Activated CD8-positive, alpha-beta T cell treated with anti-CD3 and anti-CD28 coated beads for 36 hours (primary cell): ENCODE results near the gene HAUS7. TPM values are rescaled to one million over a fixed set of nuclear protein-coding genes. Genes with fewer than 3 reads are reported as not detected.
"Not testable (repeated sequence)": the region's sequence is repeated elsewhere in the genome, so short reads cannot be mapped to it uniquely, and the experiment has no call there.

ENCODE experiments used
- ATAC-seq: fragments of 200-7000 bp; cut with Tn5 transposase; one replicate; pipeline ENCODE4 v1.10.0; 2021; ENCODE audit warnings: mild to moderate bottlenecking, moderate library complexity
- CTCF ChIA-PET: fragments of 350-600 bp; sonication (Branson Sonifier 250); formaldehyde crosslinking; loops from one replicate; lab custom pipeline; 2021; ENCODE audit warnings: antibody characterized with exemption; lab: Charles Lee
- POLR2A ChIA-PET: fragments of 350-600 bp; sonication (Branson Sonifier 250); formaldehyde crosslinking; loops from one replicate; lab custom pipeline; 2021; ENCODE audit warnings: antibody characterized with exemption; lab: Charles Lee
- DNase-seq: peaks from one replicate; pipeline ENCODE4 v3.0.0-alpha.2; 2020
- H3K27ac Mint-ChIP-seq: one replicate; pipeline ENCODE4 v1.8.0; 2021; ENCODE audit warnings: mild to moderate bottlenecking, mixed read lengths
- H3K27me3 Mint-ChIP-seq: one replicate; pipeline ENCODE4 v1.8.0; 2021; ENCODE audit warnings: mixed read lengths
- H3K36me3 Mint-ChIP-seq: one replicate; pipeline ENCODE4 v1.8.0; 2021; ENCODE audit warnings: low read depth, mixed read lengths
- H3K4me1 Mint-ChIP-seq: one replicate; pipeline ENCODE4 v1.8.0; 2021; ENCODE audit warnings: low read depth, mixed read lengths
- H3K4me3 Mint-ChIP-seq: one replicate; pipeline ENCODE4 v1.8.0; 2021; ENCODE audit warnings: mild to moderate bottlenecking, moderate library complexity, mixed read lengths
- H3K9me3 Mint-ChIP-seq: one replicate; pipeline ENCODE4 v1.8.0; 2021; ENCODE audit warnings: mixed read lengths
- CTCF ChIP-seq: fragments of 200-600 bp; IDR thresholded peaks from one replicate; pipeline ENCODE4 v1.8.0; 2022; ENCODE audit warnings: antibody characterized with exemption, mild to moderate bottlenecking
- intact Hi-C: fragments of 100-400 bp; cut with micrococcal nuclease; formaldehyde crosslinking; loops from one replicate; pipeline ENCODE4 v1.10.0; 2022
- total RNA-seq, 2 experiments: library from RNA; stranded (reverse); gene quantifications; one replicate each; pipeline ENCODE4 v1.2.3, GENCODE V29; 2021

HAUS7 gene
- total RNA-seq, 2 experiments from 2014 or later = 47.2 to 58.8 TPM

DNA sequence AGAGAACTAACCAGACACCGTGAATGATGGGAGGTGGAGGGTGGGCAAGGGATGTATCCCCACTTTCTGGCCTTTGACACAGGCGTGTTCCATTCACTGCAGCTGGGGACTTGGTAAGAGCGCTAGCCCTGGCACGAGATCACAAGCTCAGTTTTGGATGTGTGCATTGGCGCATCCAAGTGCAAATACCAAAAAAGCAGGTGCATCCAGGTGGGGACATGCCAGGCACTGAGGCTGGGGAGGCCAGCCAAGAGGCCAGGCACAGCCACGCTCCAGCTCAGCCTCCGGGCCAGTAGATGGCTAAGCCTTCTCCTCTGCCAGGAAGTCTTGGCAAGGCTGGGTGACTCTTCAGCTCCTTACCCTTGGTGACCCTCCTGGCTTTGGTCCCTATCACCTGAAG is 63.5 kb downstream of the HAUS7 start:
- no peak for DNase-seq
- Mint-ChIP-seq H3K27ac (no peak overlapping the region), H3K4me3 (no peak overlapping the region), H3K27me3 (no peaks in the 10 kb centered on the region), H3K36me3 (no peaks in the 10 kb centered on the region), H3K9me3 (no peaks in the 10 kb centered on the region), H3K4me1 (peaks cover 1% of the 10 kb centered on the region)
- intact Hi-C loops = no loop called here
- ATAC-seq = no peak
- POLR2A ChIA-PET = no interaction called here
- no peak for TF ChIP-seq CTCF
- CTCF ChIA-PET = no interaction called here

DNA sequence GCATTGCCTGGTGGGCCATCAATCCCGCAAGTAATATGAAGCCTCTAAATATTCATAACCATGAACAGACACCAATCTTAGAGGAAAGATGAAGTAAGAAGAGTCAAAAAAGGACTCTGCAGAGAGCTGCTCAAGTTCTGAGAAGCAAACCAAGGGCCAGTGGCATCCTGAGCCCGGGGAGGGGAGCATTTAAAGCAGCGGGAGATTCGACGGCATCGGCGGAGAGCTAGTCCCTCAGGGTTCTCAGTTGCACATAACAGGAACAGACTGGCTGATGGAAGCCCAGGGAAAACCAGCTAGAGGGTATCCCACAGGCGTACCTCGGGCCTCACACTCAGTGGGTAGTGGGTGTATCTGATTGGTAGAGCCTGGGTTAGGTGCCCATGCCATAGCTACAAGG is 64.4 kb downstream of the HAUS7 start:
- no peaks in the 10 kb centered on the region for H3K27me3 Mint-ChIP-seq
- no peaks in the 10 kb centered on the region for H3K36me3 Mint-ChIP-seq
- intact Hi-C loops = no loop called here
- no peak for TF ChIP-seq CTCF
- no peaks in the 10 kb centered on the region for H3K9me3 Mint-ChIP-seq
- ChIA-PET CTCF (interaction anchor here (1.5 kb wide), 1 partner anchor 65 kb away, joined by 3 read pairs; the partner anchor contains the start of gene HAUS7), POLR2A (no interaction called here)
- DNase-seq (no peak), ATAC-seq (no peak)
- no peaks in the 10 kb centered on the region for H3K4me1 Mint-ChIP-seq
- H3K4me3 Mint-ChIP-seq = no peak overlapping the region
- H3K27ac Mint-ChIP-seq = no peak overlapping the region

GRCh38 chrX:153405426-153405825 is 65.0 kb downstream of the HAUS7 start:
- ATAC-seq (no peak), DNase-seq (no peak)
- no peaks in the 10 kb centered on the region for H3K27me3 Mint-ChIP-seq
- no peaks in the 10 kb centered on the region for H3K4me1 Mint-ChIP-seq
- ChIA-PET POLR2A (no interaction called here), CTCF (interaction anchor here (1.5 kb wide), 1 partner anchor 65 kb away, joined by 3 read pairs; the partner anchor contains the start of gene HAUS7)
- H3K27ac Mint-ChIP-seq = no peak overlapping the region
- H3K9me3 Mint-ChIP-seq = no peaks in the 10 kb centered on the region
- intact Hi-C loops = no loop called here
- no peaks in the 10 kb centered on the region for H3K36me3 Mint-ChIP-seq
- TF ChIP-seq CTCF = no peak
- no peak overlapping the region for H3K4me3 Mint-ChIP-seq

DNA sequence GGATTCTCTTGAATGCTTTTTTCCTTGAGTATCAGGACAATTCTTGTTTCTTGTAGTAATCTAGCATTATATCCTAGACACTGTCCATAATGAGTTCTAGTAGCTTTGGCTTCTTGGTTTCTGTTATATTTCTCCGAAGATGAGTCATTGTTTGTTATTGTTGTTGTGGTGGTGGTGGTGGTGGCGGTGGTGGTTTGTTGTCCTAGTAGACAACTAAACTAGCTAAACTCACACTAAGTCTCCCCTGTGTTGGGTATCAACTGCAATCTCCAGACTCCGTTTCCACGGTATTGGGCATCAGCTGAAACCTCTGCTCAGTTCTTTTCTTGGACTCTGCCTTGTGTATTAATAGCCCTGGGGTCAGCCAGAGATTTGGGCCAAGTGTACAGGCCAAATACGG is 66.0 kb downstream of the HAUS7 start:
- H3K36me3 Mint-ChIP-seq, H3K27ac Mint-ChIP-seq, DNase-seq, ATAC-seq, H3K9me3 Mint-ChIP-seq, intact Hi-C loops, CTCF ChIA-PET, H3K4me1 Mint-ChIP-seq, H3K4me3 Mint-ChIP-seq, H3K27me3 Mint-ChIP-seq: not testable (repeated sequence)
- POLR2A ChIA-PET = interaction anchor here (0.7 kb wide), 1 partner anchor 247 kb away, joined by 3 read pairs; no protein-coding TSS in a partner anchor

DNA sequence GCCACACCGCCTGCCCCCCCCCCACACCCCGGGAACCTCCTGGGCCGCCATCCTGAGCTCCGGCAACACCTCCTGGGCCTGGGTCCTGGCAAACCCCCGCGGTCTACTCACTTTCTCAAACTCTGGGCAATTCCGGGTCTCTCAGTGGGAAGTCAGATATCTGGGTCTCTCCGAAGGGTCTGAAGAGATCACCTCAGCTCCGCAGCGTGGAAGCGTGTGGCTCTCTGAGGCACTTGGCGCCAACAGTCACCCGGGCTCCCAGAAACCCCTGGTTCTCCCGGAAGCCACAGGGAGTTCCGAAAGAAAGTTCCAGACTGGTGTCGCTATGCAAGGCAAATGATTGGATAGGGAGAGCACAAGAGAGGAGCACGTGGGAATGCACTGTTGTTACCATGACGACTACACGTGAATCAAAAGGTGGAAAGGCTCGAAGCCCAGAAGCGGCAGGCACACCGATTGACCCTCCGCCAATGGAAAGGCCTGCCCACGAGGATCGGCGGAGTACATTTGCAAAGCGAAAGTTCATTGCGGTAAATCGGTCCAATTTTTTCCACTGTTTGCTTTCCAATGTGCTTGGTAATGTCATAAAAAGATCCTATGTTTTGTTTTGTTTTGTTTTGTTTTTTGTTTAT is 69.1 kb downstream of the HAUS7 start, which contains the start of gene PNMA6E:
Gene PNMA6E, minus strand, starts transcription at position 218 of the 632 bp plus-strand sequence. CDS start 2,501 bp downstream, outside the sequence.
- H3K9me3 Mint-ChIP-seq = no peaks in the 10 kb centered on the region
- TF ChIP-seq CTCF = no peak
- intact Hi-C loops = no loop called here
- H3K27ac Mint-ChIP-seq = no peak within 1 kb of the TSS
- no peaks in the 10 kb centered on the region for H3K36me3 Mint-ChIP-seq
- ChIA-PET POLR2A (no interaction called here), CTCF (interaction anchor here (1.0 kb wide), 1 partner anchor 369 kb away, joined by 3 read pairs; no protein-coding TSS in a partner anchor)
- H3K4me3 Mint-ChIP-seq = no peak within 1 kb of the TSS
- H3K27me3 Mint-ChIP-seq = no peaks in the 10 kb centered on the region
- H3K4me1 Mint-ChIP-seq = no peaks in the 10 kb centered on the region
- DNase-seq (no peak), ATAC-seq (no peak)
